Measurements from ENCODE around the gene C14orf119.

GRCh38 chr14:23137813-23138535 is 42.7 kb downstream of the C14orf119 start:
- TF ChIP-seq CTCF (conservative IDR thresholded peaks at IDR 0.05; ENCODE audit: low read length) (no peak), EZH2phosphoT487 (IDR thresholded peaks at IDR 0.05; ENCODE audit: borderline replicate concordance, low read depth, low read length) (no peak)

Measured in OCI-LY7 (cell line).